Panc1 (cell line): ENCODE measurements around the gene ADAMTS16.

Source experiments
- POLR2AphosphoS5 ChIP-seq: IDR thresholded peaks from 2 replicates; pipeline ENCODE4 v1.6.1; 2012; ENCODE audit warnings: mild to moderate bottlenecking, low read depth, low read length, moderate library complexity
- SIN3A ChIP-seq: IDR thresholded peaks from 2 replicates; pipeline ENCODE4 v1.6.1; 2012; ENCODE audit warnings: low read depth, mild to moderate bottlenecking, low read length, moderate library complexity, borderline replicate concordance; ENCODE audit not compliant: insufficient read depth
- TF ChIP-seq, protein P1 (sequence below): fragments of 450-650 bp; IDR thresholded peaks from 2 replicates; pipeline ENCODE4 v1.5.1; 2017; ENCODE audit warnings: mild to moderate bottlenecking
- TF ChIP-seq, protein P2 (sequence below), 2 experiments: IDR thresholded peaks; 2 replicates each; pipeline ENCODE4 v1.6.1; 2011 to 2012; ENCODE audit warnings: low read depth in 2 of 2, control low read depth in 1 of 2, low read length in 1 of 2, mild to moderate bottlenecking in 1 of 2, moderate library complexity in 1 of 2; ENCODE audit not compliant: insufficient read depth in 1 of 2

DNA sequence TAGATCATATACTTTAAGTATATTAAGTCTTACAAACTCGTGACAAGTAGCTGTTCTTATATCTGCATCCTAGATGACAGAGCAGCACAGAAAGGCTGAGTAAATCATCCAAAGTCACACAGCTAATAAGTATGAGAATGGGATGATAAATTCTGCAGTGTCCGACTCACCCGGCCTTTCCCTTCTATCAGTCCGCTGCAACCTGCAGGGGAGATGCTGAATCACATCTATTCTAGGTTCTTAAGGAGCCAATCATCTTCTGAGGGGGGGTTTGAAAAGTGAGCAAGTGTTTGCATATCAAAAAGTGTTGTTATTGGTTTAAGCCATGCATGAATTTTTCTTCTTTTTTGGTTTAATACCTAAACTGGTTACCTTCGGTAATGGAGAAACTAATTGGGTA, 38.9 kb downstream of the ADAMTS16 start:
- TF ChIP-seq, protein P1, sequence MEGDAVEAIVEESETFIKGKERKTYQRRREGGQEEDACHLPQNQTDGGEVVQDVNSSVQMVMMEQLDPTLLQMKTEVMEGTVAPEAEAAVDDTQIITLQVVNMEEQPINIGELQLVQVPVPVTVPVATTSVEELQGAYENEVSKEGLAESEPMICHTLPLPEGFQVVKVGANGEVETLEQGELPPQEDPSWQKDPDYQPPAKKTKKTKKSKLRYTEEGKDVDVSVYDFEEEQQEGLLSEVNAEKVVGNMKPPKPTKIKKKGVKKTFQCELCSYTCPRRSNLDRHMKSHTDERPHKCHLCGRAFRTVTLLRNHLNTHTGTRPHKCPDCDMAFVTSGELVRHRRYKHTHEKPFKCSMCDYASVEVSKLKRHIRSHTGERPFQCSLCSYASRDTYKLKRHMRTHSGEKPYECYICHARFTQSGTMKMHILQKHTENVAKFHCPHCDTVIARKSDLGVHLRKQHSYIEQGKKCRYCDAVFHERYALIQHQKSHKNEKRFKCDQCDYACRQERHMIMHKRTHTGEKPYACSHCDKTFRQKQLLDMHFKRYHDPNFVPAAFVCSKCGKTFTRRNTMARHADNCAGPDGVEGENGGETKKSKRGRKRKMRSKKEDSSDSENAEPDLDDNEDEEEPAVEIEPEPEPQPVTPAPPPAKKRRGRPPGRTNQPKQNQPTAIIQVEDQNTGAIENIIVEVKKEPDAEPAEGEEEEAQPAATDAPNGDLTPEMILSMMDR: no peak
- no peak for TF ChIP-seq SIN3A
- TF ChIP-seq POLR2AphosphoS5: no peak
- TF ChIP-seq, protein P2, sequence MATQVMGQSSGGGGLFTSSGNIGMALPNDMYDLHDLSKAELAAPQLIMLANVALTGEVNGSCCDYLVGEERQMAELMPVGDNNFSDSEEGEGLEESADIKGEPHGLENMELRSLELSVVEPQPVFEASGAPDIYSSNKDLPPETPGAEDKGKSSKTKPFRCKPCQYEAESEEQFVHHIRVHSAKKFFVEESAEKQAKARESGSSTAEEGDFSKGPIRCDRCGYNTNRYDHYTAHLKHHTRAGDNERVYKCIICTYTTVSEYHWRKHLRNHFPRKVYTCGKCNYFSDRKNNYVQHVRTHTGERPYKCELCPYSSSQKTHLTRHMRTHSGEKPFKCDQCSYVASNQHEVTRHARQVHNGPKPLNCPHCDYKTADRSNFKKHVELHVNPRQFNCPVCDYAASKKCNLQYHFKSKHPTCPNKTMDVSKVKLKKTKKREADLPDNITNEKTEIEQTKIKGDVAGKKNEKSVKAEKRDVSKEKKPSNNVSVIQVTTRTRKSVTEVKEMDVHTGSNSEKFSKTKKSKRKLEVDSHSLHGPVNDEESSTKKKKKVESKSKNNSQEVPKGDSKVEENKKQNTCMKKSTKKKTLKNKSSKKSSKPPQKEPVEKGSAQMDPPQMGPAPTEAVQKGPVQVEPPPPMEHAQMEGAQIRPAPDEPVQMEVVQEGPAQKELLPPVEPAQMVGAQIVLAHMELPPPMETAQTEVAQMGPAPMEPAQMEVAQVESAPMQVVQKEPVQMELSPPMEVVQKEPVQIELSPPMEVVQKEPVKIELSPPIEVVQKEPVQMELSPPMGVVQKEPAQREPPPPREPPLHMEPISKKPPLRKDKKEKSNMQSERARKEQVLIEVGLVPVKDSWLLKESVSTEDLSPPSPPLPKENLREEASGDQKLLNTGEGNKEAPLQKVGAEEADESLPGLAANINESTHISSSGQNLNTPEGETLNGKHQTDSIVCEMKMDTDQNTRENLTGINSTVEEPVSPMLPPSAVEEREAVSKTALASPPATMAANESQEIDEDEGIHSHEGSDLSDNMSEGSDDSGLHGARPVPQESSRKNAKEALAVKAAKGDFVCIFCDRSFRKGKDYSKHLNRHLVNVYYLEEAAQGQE (IDR thresholded peaks at IDR 0.05; ENCODE audit: insufficient read depth in 1 of 2, low read depth in 2 of 2, low read length in 1 of 2): no peak
